Thyroid gland (tissue), 4 donors: ENCODE measurements around the gene CNN3.

Source experiments
- CTCF ChIP-seq, 6 experiments: fragments of 200-600 bp in 3 of 6; fragments of 450-650 bp in 3 of 6; sonication (generic) in 3 of 6; IDR thresholded peaks; one replicate each; pipeline ENCODE4 v1.5.1; 2016 to 2019; ENCODE audit warnings: antibody characterized with exemption in 6 of 6, mild to moderate bottlenecking in 2 of 6, inconsistent platforms in 1 of 6, moderate library complexity in 1 of 6
- POLR2A ChIP-seq, 2 donors: fragments of 450-650 bp; IDR thresholded peaks; one replicate each; pipeline ENCODE4 v1.6.1; 2017; ENCODE audit warnings: antibody characterized with exemption in 2 of 2, mild to moderate bottlenecking in 2 of 2, moderate library complexity in 1 of 2

- TF ChIP-seq CTCF (IDR thresholded peaks at IDR 0.05) (no peak), POLR2A (IDR thresholded peaks at IDR 0.05) (no peak)
Observed at GRCh38 chr1:94908190-94908589, 18.7 kb downstream of the CNN3 start.
